ENCODE data around the gene UBE3B.

GRCh38 chr12:109439181-109439580, 38.3 kb upstream of the UBE3B start:
- TF ChIP-seq, protein P1, sequence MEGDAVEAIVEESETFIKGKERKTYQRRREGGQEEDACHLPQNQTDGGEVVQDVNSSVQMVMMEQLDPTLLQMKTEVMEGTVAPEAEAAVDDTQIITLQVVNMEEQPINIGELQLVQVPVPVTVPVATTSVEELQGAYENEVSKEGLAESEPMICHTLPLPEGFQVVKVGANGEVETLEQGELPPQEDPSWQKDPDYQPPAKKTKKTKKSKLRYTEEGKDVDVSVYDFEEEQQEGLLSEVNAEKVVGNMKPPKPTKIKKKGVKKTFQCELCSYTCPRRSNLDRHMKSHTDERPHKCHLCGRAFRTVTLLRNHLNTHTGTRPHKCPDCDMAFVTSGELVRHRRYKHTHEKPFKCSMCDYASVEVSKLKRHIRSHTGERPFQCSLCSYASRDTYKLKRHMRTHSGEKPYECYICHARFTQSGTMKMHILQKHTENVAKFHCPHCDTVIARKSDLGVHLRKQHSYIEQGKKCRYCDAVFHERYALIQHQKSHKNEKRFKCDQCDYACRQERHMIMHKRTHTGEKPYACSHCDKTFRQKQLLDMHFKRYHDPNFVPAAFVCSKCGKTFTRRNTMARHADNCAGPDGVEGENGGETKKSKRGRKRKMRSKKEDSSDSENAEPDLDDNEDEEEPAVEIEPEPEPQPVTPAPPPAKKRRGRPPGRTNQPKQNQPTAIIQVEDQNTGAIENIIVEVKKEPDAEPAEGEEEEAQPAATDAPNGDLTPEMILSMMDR (IDR thresholded peaks at IDR 0.05; ENCODE audit: low read depth, low read length): no peak
- TF ChIP-seq POLR2A (IDR thresholded peaks at IDR 0.05; ENCODE audit: extremely low read depth, insufficient read length): no peak
- TF ChIP-seq, protein P2, sequence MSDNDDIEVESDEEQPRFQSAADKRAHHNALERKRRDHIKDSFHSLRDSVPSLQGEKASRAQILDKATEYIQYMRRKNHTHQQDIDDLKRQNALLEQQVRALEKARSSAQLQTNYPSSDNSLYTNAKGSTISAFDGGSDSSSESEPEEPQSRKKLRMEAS (IDR thresholded peaks at IDR 0.05; ENCODE audit: low read depth, low read length): no peak

Measured in NB4 (cell line).